T-helper 2 cell treated with Interferon-gamma antibody and Interleukin-4, amounts not matched to agents 5 μg/mL and 100 μg/mL, for 36 hours (primary cell): ENCODE results near the gene TUBB2B.
A peak's percentile ranks its signal among the peaks of the same experiment; 100 is the strongest.
"Not testable (repeated sequence)": the region's sequence is repeated elsewhere in the genome, so short reads cannot be mapped to it uniquely, and the experiment has no call there.

Experiments used
- DNase-seq: peaks from one replicate; pipeline ENCODE4 v3.0.0; 2021; ENCODE audit warnings: low spot score
- H3K27ac Mint-ChIP-seq: one replicate; pipeline ENCODE4 v1.8.0; 2021; ENCODE audit warnings: mild to moderate bottlenecking, mixed read lengths
- H3K27me3 Mint-ChIP-seq: one replicate; pipeline ENCODE4 v1.8.0; 2021; ENCODE audit warnings: low read depth, mixed read lengths
- H3K36me3 Mint-ChIP-seq: one replicate; pipeline ENCODE4 v1.8.0; 2021; ENCODE audit warnings: low read depth, mixed read lengths
- H3K4me1 Mint-ChIP-seq: one replicate; pipeline ENCODE4 v1.8.0; 2021; ENCODE audit warnings: low read depth, mixed read lengths
- H3K4me3 Mint-ChIP-seq: one replicate; pipeline ENCODE4 v1.8.0; 2022; ENCODE audit warnings: mild to moderate bottlenecking, moderate library complexity, mixed read lengths
- H3K9me3 Mint-ChIP-seq: one replicate; pipeline ENCODE4 v1.8.0; 2021; ENCODE audit warnings: mixed read lengths

Gene TUBB2B

GRCh38 chr6:3188262-3188661 lies 39.2 kb downstream of the TUBB2B start:
- no peak for DNase-seq
- H3K27me3 Mint-ChIP-seq = peaks cover 21% of the 10 kb centered on the region
- no peaks in the 10 kb centered on the region for H3K9me3 Mint-ChIP-seq
- no peaks in the 10 kb centered on the region for H3K4me1 Mint-ChIP-seq
- H3K4me3 Mint-ChIP-seq = no peak overlapping the region
- H3K36me3 Mint-ChIP-seq = no peaks in the 10 kb centered on the region
- no peak overlapping the region for H3K27ac Mint-ChIP-seq

GRCh38 chr6:3186974-3187382 lies 40.5 kb downstream of the TUBB2B start:
- Mint-ChIP-seq H3K36me3 (no peaks in the 10 kb centered on the region), H3K9me3 (no peaks in the 10 kb centered on the region), H3K4me1 (no peaks in the 10 kb centered on the region), H3K27ac (no peak overlapping the region), H3K27me3 (peaks cover 25% of the 10 kb centered on the region), H3K4me3 (no peak overlapping the region)
- no peak for DNase-seq

- no peak for DNase-seq
- Mint-ChIP-seq H3K27ac (no peak overlapping the region), H3K36me3 (no peaks in the 10 kb centered on the region), H3K4me1 (no peaks in the 10 kb centered on the region), H3K4me3 (no peak overlapping the region), H3K27me3 (peaks cover 24% of the 10 kb centered on the region), H3K9me3 (no peaks in the 10 kb centered on the region)
Measured at GRCh38 chr6:3183066-3183465, 44.4 kb downstream of the TUBB2B start.

- Mint-ChIP-seq H3K27me3 (peaks cover 24% of the 10 kb centered on the region), H3K4me3 (no peak overlapping the region), H3K36me3 (no peaks in the 10 kb centered on the region), H3K9me3 (no peaks in the 10 kb centered on the region), H3K4me1 (peaks cover 2% of the 10 kb centered on the region), H3K27ac (no peak overlapping the region)
- no peak for DNase-seq
Measured at GRCh38 chr6:3181105-3181504, 46.3 kb downstream of the TUBB2B start.

GRCh38 chr6:3179945-3180344 lies 47.5 kb downstream of the TUBB2B start:
- not testable (repeated sequence) for H3K4me1 Mint-ChIP-seq, H3K27ac Mint-ChIP-seq, H3K36me3 Mint-ChIP-seq, H3K9me3 Mint-ChIP-seq, DNase-seq
- Mint-ChIP-seq H3K27me3 (peaks cover 17% of the 10 kb centered on the region), H3K4me3 (peak overlapping the region; percentile 63)

GRCh38 chr6:3178666-3179065 lies 48.8 kb downstream of the TUBB2B start:
- not testable (repeated sequence) for H3K4me3 Mint-ChIP-seq, H3K27ac Mint-ChIP-seq, H3K36me3 Mint-ChIP-seq, H3K4me1 Mint-ChIP-seq, H3K9me3 Mint-ChIP-seq, DNase-seq
- H3K27me3 Mint-ChIP-seq = peaks cover 12% of the 10 kb centered on the region

GRCh38 chr6:3176562-3177355 lies 50.7 kb downstream of the TUBB2B start:
- Mint-ChIP-seq H3K9me3 (no peaks in the 10 kb centered on the region), H3K27ac (no peak overlapping the region), H3K36me3 (no peaks in the 10 kb centered on the region), H3K4me1 (peaks cover 2% of the 10 kb centered on the region), H3K4me3 (no peak overlapping the region), H3K27me3 (peaks cover 6% of the 10 kb centered on the region)
- peak; percentile 37 for DNase-seq

GRCh38 chr6:3175715-3176402 lies 51.6 kb downstream of the TUBB2B start:
- no peak for DNase-seq
- no peaks in the 10 kb centered on the region for H3K9me3 Mint-ChIP-seq
- no peak overlapping the region for H3K27ac Mint-ChIP-seq
- peaks cover 2% of the 10 kb centered on the region for H3K4me1 Mint-ChIP-seq
- H3K27me3 Mint-ChIP-seq = peaks cover 4% of the 10 kb centered on the region
- no peak overlapping the region for H3K4me3 Mint-ChIP-seq
- no peaks in the 10 kb centered on the region for H3K36me3 Mint-ChIP-seq
